ENCODE results near the gene ANKRD2. TPM values are rescaled to one million over a fixed set of nuclear protein-coding genes. Genes with fewer than 3 reads are reported as not detected.

The ANKRD2 gene
- total and polyA plus RNA-seq, 7 donors: 254 to 5,473 (median 2,026) TPM

DNA sequence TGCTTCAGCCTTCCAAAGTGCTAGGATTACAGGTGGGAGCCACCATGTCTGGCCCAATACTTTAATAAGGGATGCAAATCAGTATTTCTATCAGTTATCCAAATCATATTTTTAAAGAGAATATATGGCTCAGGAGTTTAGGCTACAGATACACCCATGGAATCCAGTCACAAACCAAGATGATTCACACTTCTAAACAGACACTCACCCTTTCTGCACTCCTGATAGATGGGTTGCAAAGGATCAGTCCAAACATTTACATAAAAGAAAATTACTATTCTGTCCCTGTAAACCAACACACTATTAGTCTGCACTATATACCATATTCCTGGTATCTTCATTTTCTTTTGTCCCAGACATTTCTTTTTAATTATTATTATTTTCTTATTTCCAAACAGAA, 58.5 kb downstream of the ANKRD2 start:
- Histone ChIP-seq H3K27me3 (ENCODE audit: insufficient read depth in 3 of 3, low read length in 2 of 3) (no peaks in the 10 kb centered on the region), H3K27ac (no peak overlapping the region), H3K9me3 (no peaks in the 10 kb centered on the region), H3K4me1 (peaks cover 6% of the 10 kb centered on the region), H3K4me3 (no peak overlapping the region), H3K36me3 (ENCODE audit: insufficient read depth in 1 of 2, low read depth in 1 of 2) (no peaks in the 10 kb centered on the region)
- ATAC-seq (no peak), DNase-seq (no peak)
- TF ChIP-seq, protein P1, sequence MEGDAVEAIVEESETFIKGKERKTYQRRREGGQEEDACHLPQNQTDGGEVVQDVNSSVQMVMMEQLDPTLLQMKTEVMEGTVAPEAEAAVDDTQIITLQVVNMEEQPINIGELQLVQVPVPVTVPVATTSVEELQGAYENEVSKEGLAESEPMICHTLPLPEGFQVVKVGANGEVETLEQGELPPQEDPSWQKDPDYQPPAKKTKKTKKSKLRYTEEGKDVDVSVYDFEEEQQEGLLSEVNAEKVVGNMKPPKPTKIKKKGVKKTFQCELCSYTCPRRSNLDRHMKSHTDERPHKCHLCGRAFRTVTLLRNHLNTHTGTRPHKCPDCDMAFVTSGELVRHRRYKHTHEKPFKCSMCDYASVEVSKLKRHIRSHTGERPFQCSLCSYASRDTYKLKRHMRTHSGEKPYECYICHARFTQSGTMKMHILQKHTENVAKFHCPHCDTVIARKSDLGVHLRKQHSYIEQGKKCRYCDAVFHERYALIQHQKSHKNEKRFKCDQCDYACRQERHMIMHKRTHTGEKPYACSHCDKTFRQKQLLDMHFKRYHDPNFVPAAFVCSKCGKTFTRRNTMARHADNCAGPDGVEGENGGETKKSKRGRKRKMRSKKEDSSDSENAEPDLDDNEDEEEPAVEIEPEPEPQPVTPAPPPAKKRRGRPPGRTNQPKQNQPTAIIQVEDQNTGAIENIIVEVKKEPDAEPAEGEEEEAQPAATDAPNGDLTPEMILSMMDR (IDR thresholded peaks at IDR 0.05): no peak
- intact Hi-C loops (cut with DNase I): no loop called here

DNA sequence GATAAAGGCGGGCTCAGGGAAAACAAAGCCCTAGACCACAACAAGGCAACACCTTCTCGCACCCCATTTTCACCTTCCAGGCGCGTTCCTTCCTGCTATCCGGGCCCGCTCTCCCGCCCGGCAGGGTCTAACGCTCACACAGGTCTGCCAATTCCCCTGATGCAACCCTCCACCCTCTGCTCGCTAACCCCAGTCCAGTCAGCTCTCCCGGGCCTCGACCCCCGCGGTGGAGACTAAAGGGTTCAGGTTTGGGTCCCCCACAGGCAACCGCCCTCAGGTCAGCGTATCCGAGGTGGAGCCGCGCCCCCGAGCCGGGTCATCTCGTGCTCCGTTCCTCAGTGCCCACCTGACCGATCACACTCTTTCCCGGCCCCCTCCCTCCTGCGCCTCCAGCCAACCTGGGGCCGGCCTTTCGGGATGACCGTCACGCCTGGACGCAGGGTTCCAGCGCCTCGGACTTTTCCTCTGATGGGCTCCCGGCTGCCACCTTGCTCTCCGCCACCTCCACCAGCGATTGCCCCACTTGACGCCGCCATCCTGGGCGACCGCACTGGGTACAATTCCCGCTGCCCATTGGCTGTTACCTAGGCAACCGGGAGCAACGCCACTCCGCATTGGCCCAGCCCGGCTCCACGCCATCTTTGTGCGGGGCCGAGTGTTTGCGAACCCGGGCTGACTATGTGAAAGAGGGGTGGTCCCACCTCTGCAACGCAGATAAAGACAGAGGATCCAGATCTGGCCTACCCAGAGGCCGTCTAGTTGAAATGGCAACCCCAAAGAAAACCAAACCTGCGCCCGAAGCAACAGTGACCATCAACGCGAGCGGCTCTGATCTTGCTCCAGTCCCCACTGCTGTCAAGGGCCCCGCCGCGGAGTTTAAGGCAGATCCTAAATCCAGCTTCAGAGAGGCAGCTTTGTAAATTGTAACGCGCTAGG, 60.6 kb downstream of the ANKRD2 start, which contains the start of gene MORN4:
Gene MORN4 (minus strand): TSS at position 552 of the 936 bp plus-strand sequence. CDS start 13,847 bp downstream, outside the sequence.
- intact Hi-C loops (cut with DNase I): no loop called here

More for the DNA sequence above, 60.6 kb downstream of the ANKRD2 start, which contains the start of gene MORN4:
- peak; percentile 94 to 96 for DNase-seq
- peaks cover 6% of the 10 kb centered on the region for H3K4me1 ChIP-seq
- 3 to 7% (median 6%) methylated on average over 55 to 62 of the region's 62 CpGs for WGBS, 3 donors
- peak within 1 kb of the TSS; percentile 91 for H3K4me3 ChIP-seq
- H3K9me3 ChIP-seq: no peaks in the 10 kb centered on the region
- no peaks in the 10 kb centered on the region for H3K27me3 ChIP-seq (ENCODE audit: insufficient read depth in 3 of 3, low read length in 2 of 3)
- peak within 1 kb of the TSS; percentile 63 for H3K27ac ChIP-seq
- ATAC-seq: peak; percentile 99 to 100 (median 100)
- H3K36me3 ChIP-seq (ENCODE audit: insufficient read depth in 1 of 2, low read depth in 1 of 2): no peaks in the 10 kb centered on the region
- TF ChIP-seq, protein P1 (IDR thresholded peaks at IDR 0.05): no peak

Other genes with a start within 250 kb of the ANKRD2 start
- gene FRAT2, start 238.1 kb upstream of the ANKRD2 start, total RNA-seq: 10 to 100 TPM in 1 of 4 donors, 1 to 10 TPM in 3; 5.3 to 11.1 (median 6.6) TPM
- 10 to 100 TPM in 2 of 3 donors, 1 to 10 TPM in 1; 3.2 to 28.4 (median 12.4) TPM for gene FRAT2, start 238.1 kb upstream of the ANKRD2 start, polyA plus RNA-seq
- 100 to 1,000 TPM in 1 of 4 donors, 10 to 100 TPM in 3; 64.7 to 105 (median 76.4) TPM for gene RRP12, start 171.4 kb upstream of the ANKRD2 start, total RNA-seq
- gene RRP12, start 171.4 kb upstream of the ANKRD2 start, polyA plus RNA-seq: 100 to 1,000 TPM in 1 of 3 donors, 10 to 100 TPM in 2; 46.5 to 114 (median 76.4) TPM
- 10 to 100 TPM; 41.5 to 65.5 (median 46.6) TPM for gene PGAM1, start 146.6 kb upstream of the ANKRD2 start, total RNA-seq
- 100 to 1,000 TPM in 2 of 3 donors, 10 to 100 TPM in 1; 36.2 to 186 (median 112) TPM for gene PGAM1, start 146.6 kb upstream of the ANKRD2 start, polyA plus RNA-seq
- 10 to 100 TPM; 14.0 to 20.4 (median 19.8) TPM for gene EXOSC1, start 126.8 kb upstream of the ANKRD2 start, total RNA-seq
- gene EXOSC1, start 126.8 kb upstream of the ANKRD2 start, polyA plus RNA-seq: 10 to 100 TPM; 26.4 to 36.5 (median 29.4) TPM
- 10 to 100 TPM; 19.7 to 24.5 (median 22.7) TPM for gene ZDHHC16, start 126.6 kb upstream of the ANKRD2 start, total RNA-seq
- gene ZDHHC16, start 126.6 kb upstream of the ANKRD2 start, polyA plus RNA-seq: 10 to 100 TPM; 23.2 to 44.9 (median 24.6) TPM
- 10 to 100 TPM; 33.2 to 39.6 (median 34.4) TPM for gene MMS19, start 74.4 kb upstream of the ANKRD2 start, total RNA-seq
- 10 to 100 TPM; 29.8 to 47.6 (median 43.1) TPM for gene MMS19, start 74.4 kb upstream of the ANKRD2 start, polyA plus RNA-seq
- 10 to 100 TPM; 16.0 to 39.2 (median 22.2) TPM for gene UBTD1, start 73.9 kb upstream of the ANKRD2 start, total RNA-seq
- 10 to 100 TPM; 43.6 to 59.2 (median 56.7) TPM for gene UBTD1, start 73.9 kb upstream of the ANKRD2 start, polyA plus RNA-seq
- 10 to 100 TPM in 1 of 4 donors, 1 to 10 TPM in 2, under 1 TPM in 1; 0.66 to 12.3 (median 4.9) TPM for gene HOGA1, start 11.6 kb downstream of the ANKRD2 start, total RNA-seq
- gene HOGA1, start 11.6 kb downstream of the ANKRD2 start, polyA plus RNA-seq: 1 to 10 TPM in 2 of 3 donors, under 1 TPM in 1; 0.96 to 3.4 (median 1.7) TPM
- 1 to 10 TPM in 2 of 4 donors, under 1 TPM in 1, not detected in 1; 0.56 to 1.1 (median 1.0) TPM for gene C10orf62, start 16.9 kb downstream of the ANKRD2 start, total RNA-seq
- under 1 TPM in 2 of 3 donors, not detected in 1; 0.12 to 0.13 TPM for gene C10orf62, start 16.9 kb downstream of the ANKRD2 start, polyA plus RNA-seq
- 1 to 10 TPM; 1.8 to 4.1 (median 2.6) TPM for gene MORN4, start 60.7 kb downstream of the ANKRD2 start, total RNA-seq
- 1 to 10 TPM; 3.9 to 5.6 (median 5.2) TPM for gene MORN4, start 60.7 kb downstream of the ANKRD2 start, polyA plus RNA-seq
- gene PI4K2A, start 67.9 kb downstream of the ANKRD2 start, total RNA-seq: 10 to 100 TPM; 11.5 to 14.1 (median 11.9) TPM
- gene PI4K2A, start 67.9 kb downstream of the ANKRD2 start, polyA plus RNA-seq: 10 to 100 TPM in 2 of 3 donors, 1 to 10 TPM in 1; 8.9 to 22.9 (median 15.6) TPM
- gene AVPI1, start 114.5 kb downstream of the ANKRD2 start, total RNA-seq: 1 to 10 TPM; 3.6 to 5.8 (median 5.0) TPM
- gene AVPI1, start 114.5 kb downstream of the ANKRD2 start, polyA plus RNA-seq: 10 to 100 TPM in 1 of 3 donors, 1 to 10 TPM in 2; 5.6 to 56.9 (median 5.6) TPM
- gene MARVELD1, start 141.0 kb downstream of the ANKRD2 start, total RNA-seq: 1 to 10 TPM; 2.4 to 5.7 (median 3.3) TPM
- 10 to 100 TPM in 1 of 3 donors, 1 to 10 TPM in 2; 2.2 to 10.4 (median 2.9) TPM for gene MARVELD1, start 141.0 kb downstream of the ANKRD2 start, polyA plus RNA-seq
- 10 to 100 TPM in 3 of 4 donors, 1 to 10 TPM in 1; 9.8 to 15.1 (median 12.1) TPM for gene ZFYVE27, start 164.3 kb downstream of the ANKRD2 start, total RNA-seq
- gene ZFYVE27, start 164.3 kb downstream of the ANKRD2 start, polyA plus RNA-seq: 10 to 100 TPM in 2 of 3 donors, 1 to 10 TPM in 1; 8.3 to 20.1 (median 14.9) TPM
- under 1 TPM in 2 of 4 donors, not detected in 2; 0.16 to 0.30 TPM for gene SFRP5, start 199.2 kb downstream of the ANKRD2 start, total RNA-seq
- gene SFRP5, start 199.2 kb downstream of the ANKRD2 start, polyA plus RNA-seq: under 1 TPM; 0.47 to 0.73 (median 0.69) TPM